Neural cell (in vitro differentiated cells): Measurements from ENCODE around the gene TRIM16. TPM values are rescaled to one million over a fixed set of nuclear protein-coding genes. Genes with fewer than 3 reads are reported as not detected.
"Not testable (repeated sequence)": the region's sequence is repeated elsewhere in the genome, so short reads cannot be mapped to it uniquely, and the experiment has no call there.

Experiments used
- H2AFZ ChIP-seq: fragments of 200-600, 300-800 bp; sonication (generic), shearing (Covaris generic); 2 replicates; pipeline ENCODE4 v1.6.0; 2014; ENCODE audit warnings: low read depth, mild to moderate bottlenecking, antibody characterized with exemption, low read length, moderate library complexity
- H3F3A ChIP-seq: fragments of 200-600 bp; shearing (Covaris generic); 2 replicates; pipeline ENCODE4 v1.6.1; 2016; ENCODE audit warnings: mild to moderate bottlenecking, moderate library complexity, mixed read lengths, antibody characterized with exemption, low read length; ENCODE audit not compliant: insufficient read depth, poor library complexity, severe bottlenecking
- H3K27ac ChIP-seq: fragments of 200-600, 300-800 bp; sonication (generic), shearing (Covaris generic); 2 replicates; pipeline ENCODE4 v1.5.1; 2014; ENCODE audit warnings: mild to moderate bottlenecking, low read length, moderate library complexity
- H3K27me3 ChIP-seq: fragments of 300-800, 200-600 bp; sonication (generic), shearing (Covaris generic); 2 replicates; pipeline ENCODE4 v1.6.0; 2014; ENCODE audit warnings: mild to moderate bottlenecking, low read depth, low read length, moderate library complexity; ENCODE audit not compliant: insufficient read depth
- H3K36me3 ChIP-seq: fragments of 300-800, 200-600 bp; sonication (generic), shearing (Covaris generic); 2 replicates; pipeline ENCODE4 v1.5.1; 2014; ENCODE audit warnings: mild to moderate bottlenecking, antibody characterized with exemption, low read length, moderate library complexity; ENCODE audit not compliant: insufficient read depth
- H3K4me2 ChIP-seq: fragments of 300-800, 200-600 bp; sonication (generic), shearing (Covaris generic); 2 replicates; pipeline ENCODE4 v1.6.0; 2014; ENCODE audit warnings: mild to moderate bottlenecking, low read length
- H3K4me3 ChIP-seq: fragments of 300-800, 200-600 bp; sonication (generic), shearing (Covaris generic); 2 replicates; pipeline ENCODE4 v1.5.1; 2014; ENCODE audit warnings: mild to moderate bottlenecking, low read length, moderate library complexity
- H3K79me2 ChIP-seq: fragments of 200-600 bp; shearing (Covaris generic); replicated peaks from 2 replicates; pipeline ENCODE4 v1.6.0; 2014; ENCODE audit warnings: mild to moderate bottlenecking, low read length, moderate library complexity; ENCODE audit not compliant: insufficient read depth
- H3K9ac ChIP-seq: fragments of 300-800, 200-600 bp; sonication (generic), shearing (Covaris generic); 2 replicates; pipeline ENCODE4 v1.6.1; 2016; ENCODE audit warnings: mild to moderate bottlenecking, low read length, mixed read lengths
- H3K9me2 ChIP-seq: fragments of 200-600 bp; shearing (Covaris generic); 2 replicates; pipeline ENCODE4 v1.6.1; 2016; ENCODE audit warnings: mild to moderate bottlenecking, low read length, mixed read lengths; ENCODE audit not compliant: insufficient read depth
- H3K9me3 ChIP-seq: fragments of 200-600, 300-800 bp; sonication (generic), shearing (Covaris generic); 2 replicates; pipeline ENCODE4 v1.6.1; 2016; ENCODE audit warnings: mild to moderate bottlenecking, mixed run types, low read length, moderate library complexity, mixed read lengths
- H4K20me1 ChIP-seq: fragments of 200-600 bp; shearing (Covaris generic); 2 replicates; pipeline ENCODE4 v1.6.1; 2016; ENCODE audit warnings: mild to moderate bottlenecking, mixed run types; ENCODE audit not compliant: insufficient read depth
- polyA plus RNA-seq: library from polyadenylated mRNA; depleted of rRNA; stranded (reverse); fragments of >200 nt; gene quantifications from 2 replicates; pipeline ENCODE4 v1.2.3, GENCODE V29; 2014

The TRIM16 gene
- polyA plus RNA-seq, 1 donor from 2014 or later = 34.9 TPM

DNA sequence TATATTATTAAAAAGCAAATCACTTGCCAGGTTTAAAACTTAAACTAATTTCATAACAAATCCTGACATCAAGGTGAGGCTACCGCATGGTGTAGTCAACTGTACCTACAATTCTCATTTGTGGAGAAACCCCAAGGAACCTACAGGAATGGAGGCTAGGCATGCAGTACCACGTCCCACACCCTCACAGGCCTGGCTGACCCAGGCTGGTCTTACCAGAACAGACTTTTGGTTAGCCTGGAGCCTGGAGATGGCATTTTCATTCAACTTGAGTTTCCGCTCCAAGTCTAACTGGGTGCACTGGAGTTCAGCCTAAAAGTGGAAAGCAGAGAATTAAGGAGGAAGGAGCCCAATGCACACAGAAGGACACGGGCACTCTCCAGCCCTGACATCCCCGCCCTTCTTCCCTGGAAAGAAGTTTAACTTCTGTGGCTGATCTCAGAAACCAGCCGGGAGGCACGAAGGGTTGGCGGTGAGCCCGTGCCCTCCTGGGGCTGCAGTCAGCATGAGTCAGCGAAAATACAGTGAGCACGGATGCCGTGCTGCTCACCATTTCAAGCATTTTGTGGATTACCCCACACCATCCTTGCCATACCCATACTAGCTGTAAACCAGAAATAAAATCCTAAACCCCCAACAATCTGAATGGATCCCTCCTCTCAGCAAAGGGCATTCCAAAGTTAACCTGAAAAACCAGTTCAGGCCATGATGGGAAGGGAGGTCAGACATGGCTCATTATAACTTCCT, 41.4 kb downstream of the TRIM16 start:
- not testable (repeated sequence) for H3K9ac ChIP-seq, H3K9me3 ChIP-seq, H3K36me3 ChIP-seq, H3K4me2 ChIP-seq, H3K79me2 ChIP-seq, H3K27ac ChIP-seq, H4K20me1 ChIP-seq, H3K4me3 ChIP-seq, H3K9me2 ChIP-seq, H2AFZ ChIP-seq, H3F3A ChIP-seq, H3K27me3 ChIP-seq

DNA sequence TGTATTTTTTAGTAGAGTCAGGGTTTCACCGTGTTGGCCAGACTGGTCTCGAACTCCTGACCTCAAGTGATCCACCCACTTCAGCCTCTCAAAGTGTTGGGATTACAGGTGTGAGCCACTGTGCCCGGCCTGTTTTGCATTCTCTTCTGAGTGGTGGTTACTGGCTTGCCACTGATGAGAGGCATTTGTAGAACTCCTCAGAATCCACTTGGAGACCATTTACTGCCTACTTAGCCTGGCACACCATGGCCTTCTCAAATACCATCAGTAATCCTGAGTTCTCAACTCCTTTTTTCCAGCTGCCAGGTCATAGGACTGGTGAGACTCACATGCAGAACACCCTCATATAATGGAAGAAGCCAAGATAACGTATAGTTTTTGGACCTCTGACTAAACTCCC, 42.1 kb downstream of the TRIM16 start:
- not testable (repeated sequence) for H2AFZ ChIP-seq, H3K9ac ChIP-seq, H3K4me2 ChIP-seq, H3K9me3 ChIP-seq, H3K36me3 ChIP-seq, H4K20me1 ChIP-seq, H3K4me3 ChIP-seq, H3K27ac ChIP-seq, H3F3A ChIP-seq, H3K79me2 ChIP-seq, H3K27me3 ChIP-seq, H3K9me2 ChIP-seq

DNA sequence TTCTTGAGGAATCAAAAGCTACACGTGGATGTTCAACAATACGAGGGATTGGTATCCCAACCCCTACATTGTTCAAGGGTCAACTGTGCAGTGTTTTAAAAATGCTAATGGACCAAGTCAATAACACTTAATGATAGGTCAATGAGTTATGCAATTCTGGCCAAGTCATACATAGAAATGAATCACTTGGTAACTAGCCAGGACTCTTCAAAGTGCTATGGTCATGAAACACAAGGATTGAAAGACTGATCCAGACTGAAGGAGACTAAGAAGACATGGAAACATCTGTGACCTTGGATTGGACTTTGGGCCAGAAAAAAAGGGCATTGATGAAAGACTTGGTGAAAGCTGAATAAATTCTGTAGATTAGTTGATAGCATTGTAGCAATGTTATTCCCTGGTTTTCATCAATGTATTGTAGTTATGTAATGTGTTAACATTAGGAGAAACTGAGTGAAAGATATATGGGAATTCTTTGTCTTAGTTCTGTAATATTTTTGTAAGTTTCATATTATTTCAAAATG, 53.1 kb downstream of the TRIM16 start:
- not testable (repeated sequence) for H3K9ac ChIP-seq, H3K4me3 ChIP-seq, H3K79me2 ChIP-seq, H4K20me1 ChIP-seq, H3K27me3 ChIP-seq, H3F3A ChIP-seq, H3K4me2 ChIP-seq, H3K27ac ChIP-seq, H3K9me3 ChIP-seq, H2AFZ ChIP-seq, H3K9me2 ChIP-seq, H3K36me3 ChIP-seq

DNA sequence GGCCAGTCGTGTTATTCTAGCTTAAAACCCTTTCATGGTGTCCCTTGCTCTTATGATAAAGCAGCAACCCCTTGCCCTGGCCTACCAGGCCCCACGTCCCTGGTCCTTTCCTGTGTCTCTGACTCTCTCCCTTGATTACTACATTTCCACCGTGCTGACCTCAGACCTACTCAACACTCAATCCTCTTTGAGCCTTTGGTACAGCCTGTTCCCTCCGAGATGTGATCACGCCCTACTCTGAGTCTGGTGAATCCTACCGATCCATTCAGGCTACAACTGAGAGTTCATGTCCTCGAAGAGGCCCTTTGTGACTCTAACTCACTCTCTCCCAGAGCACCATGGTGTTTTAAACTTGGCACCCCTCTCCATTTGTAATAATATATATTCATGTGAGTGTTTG, 54.1 kb downstream of the TRIM16 start:
- H3K4me3 ChIP-seq = not testable (repeated sequence)

DNA sequence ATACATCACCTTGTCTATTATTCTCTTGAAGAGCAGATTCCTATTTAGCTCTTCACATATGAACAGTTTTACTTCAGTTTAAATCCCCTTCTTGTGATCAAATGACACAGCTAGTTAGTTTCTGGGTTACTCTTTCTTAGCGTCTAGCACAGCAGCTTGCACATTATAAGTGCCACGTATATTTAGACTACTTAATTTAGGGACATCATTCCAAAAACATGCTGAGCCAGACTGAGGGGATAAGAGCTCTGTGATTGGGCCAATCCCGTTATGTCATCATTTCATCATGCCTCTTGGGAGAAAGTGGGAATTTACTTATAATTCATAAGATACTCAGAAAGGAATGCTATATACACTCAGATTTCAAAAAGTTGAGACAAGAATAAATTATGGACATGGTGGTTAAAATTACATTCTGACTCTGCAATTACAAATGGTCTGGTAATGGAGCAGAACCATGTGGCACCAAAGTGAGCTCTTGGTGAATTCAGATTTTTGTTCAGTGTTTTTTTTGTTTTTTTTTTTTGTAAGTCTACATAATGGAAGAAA, 60.4 kb downstream of the TRIM16 start:
- H3K9me2 ChIP-seq, H3K4me2 ChIP-seq, H3K4me3 ChIP-seq, H3K27me3 ChIP-seq, H2AFZ ChIP-seq, H3K79me2 ChIP-seq, H3F3A ChIP-seq, H3K27ac ChIP-seq, H3K9ac ChIP-seq, H4K20me1 ChIP-seq, H3K36me3 ChIP-seq, H3K9me3 ChIP-seq: not testable (repeated sequence)

More for the DNA sequence above, 54.1 kb downstream of the TRIM16 start:
- H4K20me1 ChIP-seq, H3K79me2 ChIP-seq, H3K9me3 ChIP-seq, H3K27me3 ChIP-seq, H3K9me2 ChIP-seq, H3K36me3 ChIP-seq, H3K9ac ChIP-seq, H3K4me2 ChIP-seq, H3F3A ChIP-seq, H2AFZ ChIP-seq, H3K27ac ChIP-seq: not testable (repeated sequence)

DNA sequence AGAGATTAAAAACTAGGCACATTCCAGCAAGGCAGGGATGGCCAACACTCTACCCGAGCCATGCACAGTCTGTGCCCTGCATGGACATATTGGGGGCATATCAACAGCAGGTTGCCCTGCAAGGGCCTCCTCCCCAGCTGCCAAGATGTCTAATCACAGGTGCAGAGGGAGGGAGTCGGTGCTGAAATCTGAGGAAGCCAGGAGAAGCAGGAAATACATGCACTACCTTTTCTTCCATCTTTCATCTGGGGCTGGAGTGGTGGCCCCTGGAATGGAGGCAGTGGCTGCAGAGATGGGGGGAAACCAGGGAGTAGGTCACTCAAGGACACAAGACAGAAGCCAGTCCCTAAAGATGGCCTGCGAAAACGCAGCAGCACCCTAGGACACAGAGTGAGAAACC, 60.9 kb downstream of the TRIM16 start:
- not testable (repeated sequence) for H2AFZ ChIP-seq, H3K4me3 ChIP-seq, H4K20me1 ChIP-seq, H3K27me3 ChIP-seq, H3K9me2 ChIP-seq, H3K4me2 ChIP-seq, H3K27ac ChIP-seq, H3K9ac ChIP-seq, H3K9me3 ChIP-seq, H3K79me2 ChIP-seq, H3K36me3 ChIP-seq, H3F3A ChIP-seq

DNA sequence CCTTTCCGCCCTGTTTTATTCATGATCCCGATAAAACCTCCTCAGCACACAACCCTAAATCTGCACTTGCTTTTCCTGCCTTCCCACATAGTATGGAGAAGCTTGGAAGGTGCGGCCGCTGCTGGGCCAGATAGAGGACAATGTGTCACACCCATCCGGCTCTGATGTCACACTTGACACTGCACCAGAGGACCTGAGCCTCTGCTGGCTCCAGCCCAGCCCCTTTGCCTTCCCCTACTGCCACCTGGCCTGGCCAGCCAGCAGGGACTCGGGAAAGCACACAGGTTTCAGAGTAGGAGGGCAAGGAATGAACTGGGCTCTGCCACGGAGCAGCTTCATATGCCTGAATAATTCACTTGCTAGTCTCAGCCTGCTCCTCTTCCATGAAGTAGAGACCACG, 62.0 kb downstream of the TRIM16 start:
- H3K9me3 ChIP-seq, H3K27me3 ChIP-seq, H3K27ac ChIP-seq, H3K79me2 ChIP-seq, H3K9me2 ChIP-seq, H4K20me1 ChIP-seq, H2AFZ ChIP-seq, H3K4me2 ChIP-seq, H3F3A ChIP-seq, H3K9ac ChIP-seq, H3K4me3 ChIP-seq, H3K36me3 ChIP-seq: not testable (repeated sequence)

DNA sequence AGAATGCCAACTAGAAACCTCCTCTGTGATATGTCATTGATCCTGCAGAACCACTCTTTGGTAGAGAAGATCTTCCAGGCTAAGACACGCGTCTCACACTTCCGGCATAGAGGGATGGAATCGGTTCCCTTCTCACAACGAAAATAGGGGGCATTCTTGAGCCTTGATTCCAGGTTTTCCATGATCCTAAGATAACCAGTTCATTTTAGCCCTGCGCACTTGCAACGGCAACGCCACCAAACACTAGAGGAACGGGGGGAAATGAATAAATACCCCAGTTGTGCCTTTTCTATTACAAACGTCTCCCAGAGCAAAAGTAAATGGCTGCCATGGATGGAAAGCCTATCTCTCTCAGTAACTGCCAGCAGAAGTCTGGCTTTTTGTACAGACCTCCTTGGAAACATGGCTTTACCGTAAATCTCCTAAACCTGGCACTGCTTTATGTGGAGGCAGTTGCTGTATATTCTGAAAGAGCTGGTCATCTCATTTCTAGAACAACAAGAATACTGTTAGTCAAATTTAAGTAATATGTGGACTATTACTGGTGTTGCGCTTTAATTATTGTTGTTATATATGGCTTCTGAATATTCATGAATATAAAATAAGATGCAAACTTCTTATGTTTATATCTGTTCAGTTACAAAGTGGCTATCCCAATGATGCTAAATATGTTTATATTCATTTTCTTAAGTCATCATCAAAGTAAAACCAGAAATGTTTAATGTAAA, 64.6 kb downstream of the TRIM16 start, which contains the start of gene FBXW10B:
TSS of gene FBXW10B (minus strand) at position 374 of the 728 bp plus-strand sequence. CDS start at position 182, 192 bp downstream.
- H2AFZ ChIP-seq, H3K27me3 ChIP-seq, H3F3A ChIP-seq, H3K79me2 ChIP-seq, H3K4me3 ChIP-seq, H3K9me2 ChIP-seq, H3K9me3 ChIP-seq, H3K9ac ChIP-seq, H4K20me1 ChIP-seq, H3K36me3 ChIP-seq, H3K4me2 ChIP-seq, H3K27ac ChIP-seq: not testable (repeated sequence)
